Lower lobe of right lung (tissue), 2 donors: ENCODE measurements around the gene CD40LG. TPM values are rescaled to one million over a fixed set of nuclear protein-coding genes. Genes with fewer than 3 reads are reported as not detected.

ENCODE experiments used
- ATAC-seq, 2 donors: fragments of 200-7000 bp; cut with Tn5 transposase; one replicate each; pipeline ENCODE4 v1.9.1; 2020 to 2022; ENCODE audit warnings: mild to moderate bottlenecking in 2 of 2, moderate library complexity in 2 of 2
- DNase-seq: peaks from one replicate; pipeline ENCODE4 v3.0.0-alpha.2; 2020
- H3K27ac ChIP-seq: fragments of 200-600 bp; one replicate; pipeline ENCODE4 v1.8.0; 2022
- H3K27me3 ChIP-seq: fragments of 200-600 bp; one replicate; pipeline ENCODE4 v1.8.0; 2022; ENCODE audit warnings: low read depth
- H3K36me3 ChIP-seq: fragments of 200-600 bp; one replicate; pipeline ENCODE4 v1.8.0; 2022; ENCODE audit warnings: mild to moderate bottlenecking
- H3K4me1 ChIP-seq: fragments of 200-600 bp; one replicate; pipeline ENCODE4 v1.8.0; 2022
- H3K4me3 ChIP-seq: fragments of 200-600 bp; one replicate; pipeline ENCODE4 v1.8.0; 2022; ENCODE audit warnings: mild to moderate bottlenecking
- H3K9me3 ChIP-seq: fragments of 200-600 bp; one replicate; pipeline ENCODE4 v1.8.0; 2022
- intact Hi-C: fragments of 100-400 bp; cut with DNase I; formaldehyde crosslinking; loops from one replicate; pipeline ENCODE4 v1.11.0; 2022
- total RNA-seq: library from RNA; stranded (reverse); fragmentation: NEBNext Ultra II Directional; extraction: Animal tissue kit (Norgen Biotek cat#: 25700); gene quantifications from one replicate; pipeline ENCODE4 v1.2.1, GENCODE V29; 2021
- TF ChIP-seq, protein P1 (sequence below): fragments of 200-600 bp; IDR thresholded peaks from one replicate; pipeline ENCODE4 v1.8.0; 2022; ENCODE audit warnings: antibody characterized with exemption, mild to moderate bottlenecking
- donor health status: DM: no; HTN: yes; CAD: no; lungs with severe emphysema.

Gene CD40LG
- total RNA-seq, 1 donor from 2014 or later = 1.3 TPM

DNA sequence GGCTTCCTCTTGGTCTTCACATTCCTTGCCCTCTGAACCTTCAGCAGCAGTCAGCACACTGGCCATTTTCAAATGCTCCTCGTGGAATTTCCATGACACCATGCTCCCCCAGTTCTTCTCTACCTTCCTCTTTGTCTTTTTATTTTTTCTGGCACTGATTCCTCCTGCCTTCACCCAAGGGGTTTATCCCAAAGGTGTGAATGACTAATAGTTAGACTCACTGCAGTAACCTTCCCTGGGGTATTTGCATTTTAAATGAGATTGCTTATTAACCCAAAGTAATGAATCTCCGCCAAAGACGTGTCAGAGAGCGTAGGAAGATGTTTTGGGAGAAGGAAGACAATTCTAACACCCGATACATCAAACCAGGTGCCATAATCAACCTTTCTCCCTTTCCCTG, 36.2 kb downstream of the CD40LG start:
- DNase-seq = no peak
- intact Hi-C loops = no loop called here
- ATAC-seq = no peak
- H3K27ac ChIP-seq = no peak overlapping the region
- H3K27me3 ChIP-seq = no peaks in the 10 kb centered on the region
- no peaks in the 10 kb centered on the region for H3K4me1 ChIP-seq
- H3K9me3 ChIP-seq = no peaks in the 10 kb centered on the region
- TF ChIP-seq, protein P1, sequence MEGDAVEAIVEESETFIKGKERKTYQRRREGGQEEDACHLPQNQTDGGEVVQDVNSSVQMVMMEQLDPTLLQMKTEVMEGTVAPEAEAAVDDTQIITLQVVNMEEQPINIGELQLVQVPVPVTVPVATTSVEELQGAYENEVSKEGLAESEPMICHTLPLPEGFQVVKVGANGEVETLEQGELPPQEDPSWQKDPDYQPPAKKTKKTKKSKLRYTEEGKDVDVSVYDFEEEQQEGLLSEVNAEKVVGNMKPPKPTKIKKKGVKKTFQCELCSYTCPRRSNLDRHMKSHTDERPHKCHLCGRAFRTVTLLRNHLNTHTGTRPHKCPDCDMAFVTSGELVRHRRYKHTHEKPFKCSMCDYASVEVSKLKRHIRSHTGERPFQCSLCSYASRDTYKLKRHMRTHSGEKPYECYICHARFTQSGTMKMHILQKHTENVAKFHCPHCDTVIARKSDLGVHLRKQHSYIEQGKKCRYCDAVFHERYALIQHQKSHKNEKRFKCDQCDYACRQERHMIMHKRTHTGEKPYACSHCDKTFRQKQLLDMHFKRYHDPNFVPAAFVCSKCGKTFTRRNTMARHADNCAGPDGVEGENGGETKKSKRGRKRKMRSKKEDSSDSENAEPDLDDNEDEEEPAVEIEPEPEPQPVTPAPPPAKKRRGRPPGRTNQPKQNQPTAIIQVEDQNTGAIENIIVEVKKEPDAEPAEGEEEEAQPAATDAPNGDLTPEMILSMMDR = no peak
- H3K36me3 ChIP-seq = peaks cover 45% of the 10 kb centered on the region
- H3K4me3 ChIP-seq = no peak overlapping the region

DNA sequence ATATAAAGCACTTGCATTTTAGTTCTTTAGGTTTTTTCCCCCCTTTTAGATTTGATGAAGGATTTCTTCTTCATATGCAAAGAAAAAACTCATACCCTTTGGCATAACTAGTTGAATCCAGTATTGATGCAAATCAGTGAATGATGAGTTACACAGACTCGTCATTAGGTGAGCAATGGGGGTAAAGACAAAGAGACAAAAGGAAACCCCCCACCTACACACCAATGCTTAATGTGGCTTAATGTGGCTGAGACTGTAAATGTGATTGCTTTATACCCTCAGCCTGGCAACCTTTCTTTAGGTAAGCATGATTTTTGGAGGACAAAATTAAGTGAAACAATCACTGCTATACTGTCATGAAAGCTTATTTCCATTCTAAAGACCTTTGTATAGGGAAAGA, 39.5 kb downstream of the CD40LG start:
- ATAC-seq = no peak
- Histone ChIP-seq H3K4me1 (no peaks in the 10 kb centered on the region), H3K4me3 (no peak overlapping the region), H3K9me3 (no peaks in the 10 kb centered on the region), H3K27ac (no peak overlapping the region), H3K36me3 (peaks cover 32% of the 10 kb centered on the region), H3K27me3 (no peaks in the 10 kb centered on the region)
- TF ChIP-seq, protein P1 = no peak
- DNase-seq = no peak
- intact Hi-C loops = no loop called here

DNA sequence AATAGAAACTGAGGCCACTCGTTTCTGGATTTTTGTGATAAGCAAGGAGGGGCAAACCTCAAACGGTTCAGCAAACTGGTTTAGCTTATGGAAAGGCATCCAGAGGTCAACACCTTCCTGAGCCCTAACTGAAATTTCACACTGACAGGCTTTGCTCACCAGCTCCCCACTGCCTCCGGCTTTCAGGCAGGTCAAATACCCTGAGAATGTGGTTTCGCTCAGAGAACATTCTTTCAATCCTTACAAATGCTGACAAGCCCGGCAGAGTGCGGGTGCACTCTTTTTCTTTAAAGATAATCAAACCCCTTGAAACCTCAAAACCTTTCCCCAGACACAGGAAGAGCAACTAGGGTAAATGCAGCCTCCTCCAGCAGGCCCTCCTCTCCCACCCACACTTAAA, 41.5 kb downstream of the CD40LG start:
- ATAC-seq = no peak
- Histone ChIP-seq H3K36me3 (peaks cover 26% of the 10 kb centered on the region), H3K4me3 (no peak overlapping the region), H3K9me3 (no peaks in the 10 kb centered on the region), H3K27me3 (no peaks in the 10 kb centered on the region), H3K4me1 (no peaks in the 10 kb centered on the region), H3K27ac (no peak overlapping the region)
- no peak for DNase-seq
- intact Hi-C loops = no loop called here
- TF ChIP-seq, protein P1 = no peak

DNA sequence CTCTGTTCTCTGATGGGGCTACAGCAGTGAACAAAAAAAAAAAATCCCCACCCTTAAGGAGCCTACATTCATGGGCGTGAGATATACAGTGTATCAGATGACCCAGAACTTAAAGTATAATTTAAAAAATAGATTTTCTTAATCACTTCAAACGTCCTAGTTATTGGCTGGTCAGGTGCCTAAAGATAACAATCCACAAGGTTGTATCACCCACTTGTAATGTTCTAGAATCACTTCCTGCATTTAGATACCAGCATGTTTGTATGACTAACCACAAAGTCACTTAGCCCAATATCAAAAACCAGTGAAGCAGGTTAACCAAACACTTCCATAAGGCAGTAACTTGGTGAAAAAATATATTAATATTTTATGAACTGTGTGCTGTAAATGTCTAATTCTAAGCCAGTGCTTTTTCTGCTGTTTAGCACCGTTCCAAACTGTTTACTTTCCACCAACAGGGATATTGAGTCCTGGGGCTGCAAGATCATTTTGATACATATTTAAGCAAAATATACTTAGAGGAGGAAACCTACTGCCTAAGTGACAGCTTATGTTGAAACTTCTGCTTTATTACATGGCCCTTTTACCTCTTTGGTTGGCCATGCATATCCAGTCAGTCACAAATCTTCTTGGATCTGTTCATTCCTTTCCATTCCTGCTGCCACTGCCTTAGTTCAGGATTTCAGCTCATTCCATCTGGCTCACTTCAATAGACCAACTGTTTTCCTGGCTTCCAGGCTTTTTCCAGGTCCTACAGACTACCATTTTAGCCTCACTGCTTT, 43.3 kb downstream of the CD40LG start:
- Histone ChIP-seq H3K27ac (no peak overlapping the region), H3K27me3 (no peaks in the 10 kb centered on the region), H3K4me1 (no peaks in the 10 kb centered on the region), H3K9me3 (no peaks in the 10 kb centered on the region), H3K4me3 (no peak overlapping the region), H3K36me3 (peaks cover 15% of the 10 kb centered on the region)
- DNase-seq (no peak), ATAC-seq (peak in 1 of 2 donors; percentile 48)
- intact Hi-C loops = no loop called here
- TF ChIP-seq, protein P1 = no peak

DNA sequence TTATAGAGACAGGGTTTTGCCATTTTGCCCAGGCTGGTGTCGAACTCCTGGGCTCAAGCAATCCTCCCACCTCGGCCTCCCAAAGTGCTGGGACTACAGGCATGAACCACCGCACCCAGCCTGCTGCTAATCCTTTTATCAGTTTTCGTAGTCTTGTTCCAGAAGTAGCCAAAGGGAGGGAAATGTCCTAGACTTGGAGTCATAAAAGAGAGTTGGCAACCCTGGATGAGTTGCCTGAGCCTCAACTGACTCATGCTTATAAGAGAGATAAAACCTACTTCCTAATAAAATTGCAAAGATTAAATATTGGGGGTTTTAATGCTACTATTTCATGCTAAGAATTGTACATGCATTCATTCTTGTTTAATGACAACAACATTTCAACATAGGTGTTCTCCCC, 44.3 kb downstream of the CD40LG start:
- Histone ChIP-seq H3K36me3 (peaks cover 13% of the 10 kb centered on the region), H3K27me3 (no peaks in the 10 kb centered on the region), H3K4me3 (no peak overlapping the region), H3K27ac (no peak overlapping the region), H3K4me1 (no peaks in the 10 kb centered on the region), H3K9me3 (no peaks in the 10 kb centered on the region)
- no peak for DNase-seq
- no peak for ATAC-seq
- TF ChIP-seq, protein P1 = no peak
- intact Hi-C loops = no loop called here
